Right renal cortex interstitium (tissue), 3 donors: ENCODE data around the gene SPEG. TPM values are rescaled to one million over a fixed set of nuclear protein-coding genes. Genes with fewer than 3 reads are reported as not detected.

Experiments
- DNase-seq, 3 donors: peaks; one replicate each; pipeline ENCODE4 v3.0.0-alpha.2; 2013; ENCODE audit warnings: low read depth in 3 of 3, low spot score in 2 of 3
- polyA plus RNA-seq, 3 donors: library from polyadenylated mRNA; unstranded; fragments of 120-200 nt; gene quantifications; one replicate each; pipeline ENCODE4 v1.2.1, GENCODE V29; 2013; ENCODE audit not compliant: insufficient read length in 3 of 3

The SPEG gene
- polyA plus RNA-seq, 3 donors: 9.2 to 11.2 (median 9.4) TPM

- DNase-seq: no peak
Measured at GRCh38 chr2:219458996-219459395, 24.4 kb downstream of the SPEG start.

- DNase-seq: no peak
Measured at GRCh38 chr2:219459460-219460311, 25.0 kb downstream of the SPEG start.

GRCh38 chr2:219460424-219460926 lies 25.8 kb downstream of the SPEG start:
- no peak for DNase-seq

GRCh38 chr2:219461047-219461514 lies 26.4 kb downstream of the SPEG start:
- DNase-seq: no peak

GRCh38 chr2:219461669-219462068 lies 27.0 kb downstream of the SPEG start:
- no peak for DNase-seq

- no peak for DNase-seq
Measured at GRCh38 chr2:219462349-219462748, 27.7 kb downstream of the SPEG start.

GRCh38 chr2:219464286-219465032 lies 29.8 kb downstream of the SPEG start:
- DNase-seq: no peak

GRCh38 chr2:219465659-219466561 lies 31.3 kb downstream of the SPEG start:
- no peak for DNase-seq

- no peak for DNase-seq
Measured at GRCh38 chr2:219466816-219467735, 32.4 kb downstream of the SPEG start.

- no peak for DNase-seq
Measured at GRCh38 chr2:219467736-219468075, 33.1 kb downstream of the SPEG start.

GRCh38 chr2:219468410-219469185 lies 34.0 kb downstream of the SPEG start:
- DNase-seq: no peak

GRCh38 chr2:219469186-219469724 lies 34.6 kb downstream of the SPEG start:
- no peak for DNase-seq

- no peak for DNase-seq
Measured at GRCh38 chr2:219470429-219470828, 35.8 kb downstream of the SPEG start.

- DNase-seq: no peak
Measured at GRCh38 chr2:219471476-219472371, 37.1 kb downstream of the SPEG start.

GRCh38 chr2:219472629-219473187 lies 38.1 kb downstream of the SPEG start:
- DNase-seq: no peak

- DNase-seq: no peak
Measured at GRCh38 chr2:219473511-219473910, 38.9 kb downstream of the SPEG start.
